Measurements from ENCODE around the gene TRIM72. TPM values are rescaled to one million over a fixed set of nuclear protein-coding genes. Genes with fewer than 3 reads are reported as not detected.
"Not testable (repeated sequence)": the region's sequence is repeated elsewhere in the genome, so short reads cannot be mapped to it uniquely, and the experiment has no call there.

The TRIM72 gene
- total and polyA plus RNA-seq, 8 donors = under 0.01 to 0.15 (median 0.10) TPM; not detected in 5

DNA sequence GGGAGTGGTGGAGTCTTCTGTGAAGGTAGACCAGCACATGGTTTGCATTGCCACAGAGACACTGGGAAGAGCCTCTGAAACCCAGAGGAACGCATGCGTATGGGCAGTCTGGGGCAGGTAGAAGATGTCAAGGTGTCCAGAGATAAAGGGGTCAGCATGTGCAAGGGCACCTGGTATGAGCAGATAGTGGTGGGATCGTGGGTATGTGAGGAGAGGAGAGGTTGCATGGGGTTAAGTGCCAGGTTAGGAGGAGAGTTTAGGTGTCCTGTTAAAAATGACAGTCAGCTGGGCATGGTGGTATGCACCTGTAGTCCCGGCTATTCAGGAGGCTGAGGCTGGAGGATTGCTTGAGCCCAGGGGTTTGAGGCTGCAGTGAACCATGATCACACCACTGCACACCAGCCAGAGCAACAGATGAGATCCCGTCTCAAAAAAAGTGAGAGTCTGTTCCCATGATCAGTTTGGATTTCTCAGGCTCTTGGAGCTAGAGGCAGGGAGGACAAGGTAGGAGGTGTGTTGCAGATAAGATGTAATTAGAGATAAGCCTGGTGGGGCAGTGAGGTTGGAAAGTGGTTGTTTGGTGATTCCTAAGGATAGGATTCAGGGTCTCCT, 14.4 kb upstream of the TRIM72 start:
- peaks cover 16 to 41% (median 28%) of the 10 kb centered on the region in 4 donors for H3K4me1 ChIP-seq
- H3K4me3 ChIP-seq = no peak overlapping the region
- no peaks in the 10 kb centered on the region for H3K27me3 ChIP-seq
- intact Hi-C loops (cut with DNase I; ENCODE audit: low total_unique reads) = no loop called here
- H3K36me3 ChIP-seq = peaks cover 14 to 49% (median 41%) of the 10 kb centered on the region in 4 donors
- WGBS, 5 donors = 83 to 88% (median 85%) methylated on average over 5 of the region's 5 CpGs
- DNase-seq = no peak
- TF ChIP-seq EP300 (IDR thresholded peaks at IDR 0.05) (no peak), POLR2A (IDR thresholded peaks at IDR 0.05) (no peak), POLR2AphosphoS5 (IDR thresholded peaks at IDR 0.05) (no peak)
- TF ChIP-seq, protein P1, sequence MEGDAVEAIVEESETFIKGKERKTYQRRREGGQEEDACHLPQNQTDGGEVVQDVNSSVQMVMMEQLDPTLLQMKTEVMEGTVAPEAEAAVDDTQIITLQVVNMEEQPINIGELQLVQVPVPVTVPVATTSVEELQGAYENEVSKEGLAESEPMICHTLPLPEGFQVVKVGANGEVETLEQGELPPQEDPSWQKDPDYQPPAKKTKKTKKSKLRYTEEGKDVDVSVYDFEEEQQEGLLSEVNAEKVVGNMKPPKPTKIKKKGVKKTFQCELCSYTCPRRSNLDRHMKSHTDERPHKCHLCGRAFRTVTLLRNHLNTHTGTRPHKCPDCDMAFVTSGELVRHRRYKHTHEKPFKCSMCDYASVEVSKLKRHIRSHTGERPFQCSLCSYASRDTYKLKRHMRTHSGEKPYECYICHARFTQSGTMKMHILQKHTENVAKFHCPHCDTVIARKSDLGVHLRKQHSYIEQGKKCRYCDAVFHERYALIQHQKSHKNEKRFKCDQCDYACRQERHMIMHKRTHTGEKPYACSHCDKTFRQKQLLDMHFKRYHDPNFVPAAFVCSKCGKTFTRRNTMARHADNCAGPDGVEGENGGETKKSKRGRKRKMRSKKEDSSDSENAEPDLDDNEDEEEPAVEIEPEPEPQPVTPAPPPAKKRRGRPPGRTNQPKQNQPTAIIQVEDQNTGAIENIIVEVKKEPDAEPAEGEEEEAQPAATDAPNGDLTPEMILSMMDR (IDR thresholded peaks at IDR 0.05) = no peak
- H3K27ac ChIP-seq = no peak overlapping the region
- no peaks in the 10 kb centered on the region for H3K9me3 ChIP-seq

GRCh38 chr16:31200111-31200510, 13.8 kb upstream of the TRIM72 start:
- Histone ChIP-seq H3K4me1 (peaks cover 16 to 41% (median 28%) of the 10 kb centered on the region in 4 donors), H3K36me3 (peaks cover 10 to 44% (median 36%) of the 10 kb centered on the region in 4 donors)
- H3K4me3 ChIP-seq; DNase-seq; H3K27me3 ChIP-seq; H3K27ac ChIP-seq; intact Hi-C loops (cut with DNase I; ENCODE audit: low total_unique reads); H3K9me3 ChIP-seq: not testable (repeated sequence)
- WGBS, 5 donors = 78 to 85% (median 81%) methylated on average over 8 of the region's 8 CpGs

DNA sequence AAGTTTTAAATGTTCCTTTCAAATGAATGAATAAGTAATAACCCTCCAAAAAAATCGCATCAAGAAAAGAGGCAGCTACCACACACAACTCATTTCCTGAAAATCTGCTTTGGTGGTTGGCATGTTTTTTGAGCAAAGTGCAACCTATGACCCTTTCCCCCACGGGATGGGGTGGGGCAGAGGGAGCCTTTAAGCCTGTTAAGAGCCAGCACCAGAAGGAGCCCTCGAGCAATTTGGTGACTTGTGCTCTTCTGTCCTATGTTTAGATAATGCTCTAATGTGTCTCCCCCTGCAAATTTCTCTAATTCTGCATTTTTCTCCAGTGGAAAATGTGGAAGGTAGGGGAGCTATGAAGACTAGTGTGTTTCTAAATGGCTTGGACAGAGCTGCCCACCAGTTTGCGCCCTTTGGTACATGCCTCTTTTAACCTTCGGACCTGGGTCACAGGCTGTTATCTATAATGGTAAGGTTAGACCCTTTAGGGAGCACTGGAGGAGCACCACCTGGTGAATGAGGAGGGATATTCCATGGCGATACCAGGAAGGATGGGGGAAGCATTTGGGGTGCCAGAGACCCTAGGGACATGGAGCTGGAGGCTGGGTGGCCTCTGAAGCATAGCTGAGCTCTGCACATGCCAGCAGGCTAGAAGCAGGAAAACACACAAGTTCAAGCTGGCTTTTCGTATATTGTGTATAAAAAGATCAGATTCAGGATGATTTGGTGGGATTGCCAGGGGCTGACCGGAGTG, 12.9 kb upstream of the TRIM72 start:
- TF ChIP-seq POLR2AphosphoS5 (IDR thresholded peaks at IDR 0.05) (no peak), POLR2A (IDR thresholded peaks at IDR 0.05) (no peak), EP300 (IDR thresholded peaks at IDR 0.05) (no peak)
- TF ChIP-seq, protein P1 (IDR thresholded peaks at IDR 0.05) = no peak
- peak in 1 of 2 donors; percentile 41 for DNase-seq
- Histone ChIP-seq H3K4me3 (peak overlapping the region; percentile 69 to 83 (median 78)), H3K27ac (peak overlapping the region in 3 of 5 donors; percentile 73 to 83 (median 79)), H3K9me3 (no peaks in the 10 kb centered on the region), H3K27me3 (no peaks in the 10 kb centered on the region), H3K4me1 (peaks cover 16 to 41% (median 28%) of the 10 kb centered on the region in 4 donors), H3K36me3 (peaks cover 2 to 35% (median 27%) of the 10 kb centered on the region in 4 donors)
- 42 to 51% (median 44%) methylated on average over 7 to 8 of the region's 8 CpGs for WGBS, 5 donors
- intact Hi-C loops (cut with DNase I; ENCODE audit: low total_unique reads) = no loop called here

GRCh38 chr16:31201582-31202413, 12.1 kb upstream of the TRIM72 start:
- H3K36me3 ChIP-seq = peaks cover 2 to 27% (median 19%) of the 10 kb centered on the region in 4 donors

More at GRCh38 chr16:31201582-31202413, 12.1 kb upstream of the TRIM72 start:
- peak overlapping the region; percentile 69 to 83 (median 78) for H3K4me3 ChIP-seq
- peaks cover 16 to 41% (median 28%) of the 10 kb centered on the region in 4 donors for H3K4me1 ChIP-seq
- DNase-seq = peak; percentile 47 to 74
- 10 to 15% (median 12%) methylated on average over 21 to 35 of the region's 35 CpGs for WGBS, 5 donors
- intact Hi-C loops (cut with DNase I; ENCODE audit: low total_unique reads) = no loop called here
- TF ChIP-seq EP300 (IDR thresholded peaks at IDR 0.05) = no peak
- TF ChIP-seq POLR2AphosphoS5 (IDR thresholded peaks at IDR 0.05) = no peak
- TF ChIP-seq, protein P1 (IDR thresholded peaks at IDR 0.05) = no peak
- no peak for TF ChIP-seq POLR2A (IDR thresholded peaks at IDR 0.05)
- H3K9me3 ChIP-seq = no peaks in the 10 kb centered on the region
- peaks cover 0 to 4% (median 0%) of the 10 kb centered on the region in 3 donors for H3K27me3 ChIP-seq
- peak overlapping the region; percentile 11 to 83 (median 73) for H3K27ac ChIP-seq
